Measurements from ENCODE around the gene DAZL.
"Not testable (repeated sequence)": the region's sequence is repeated elsewhere in the genome, so short reads cannot be mapped to it uniquely, and the experiment has no call there.

Gene DAZL, protein sequence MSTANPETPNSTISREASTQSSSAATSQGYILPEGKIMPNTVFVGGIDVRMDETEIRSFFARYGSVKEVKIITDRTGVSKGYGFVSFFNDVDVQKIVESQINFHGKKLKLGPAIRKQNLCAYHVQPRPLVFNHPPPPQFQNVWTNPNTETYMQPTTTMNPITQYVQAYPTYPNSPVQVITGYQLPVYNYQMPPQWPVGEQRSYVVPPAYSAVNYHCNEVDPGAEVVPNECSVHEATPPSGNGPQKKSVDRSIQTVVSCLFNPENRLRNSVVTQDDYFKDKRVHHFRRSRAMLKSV

DNA sequence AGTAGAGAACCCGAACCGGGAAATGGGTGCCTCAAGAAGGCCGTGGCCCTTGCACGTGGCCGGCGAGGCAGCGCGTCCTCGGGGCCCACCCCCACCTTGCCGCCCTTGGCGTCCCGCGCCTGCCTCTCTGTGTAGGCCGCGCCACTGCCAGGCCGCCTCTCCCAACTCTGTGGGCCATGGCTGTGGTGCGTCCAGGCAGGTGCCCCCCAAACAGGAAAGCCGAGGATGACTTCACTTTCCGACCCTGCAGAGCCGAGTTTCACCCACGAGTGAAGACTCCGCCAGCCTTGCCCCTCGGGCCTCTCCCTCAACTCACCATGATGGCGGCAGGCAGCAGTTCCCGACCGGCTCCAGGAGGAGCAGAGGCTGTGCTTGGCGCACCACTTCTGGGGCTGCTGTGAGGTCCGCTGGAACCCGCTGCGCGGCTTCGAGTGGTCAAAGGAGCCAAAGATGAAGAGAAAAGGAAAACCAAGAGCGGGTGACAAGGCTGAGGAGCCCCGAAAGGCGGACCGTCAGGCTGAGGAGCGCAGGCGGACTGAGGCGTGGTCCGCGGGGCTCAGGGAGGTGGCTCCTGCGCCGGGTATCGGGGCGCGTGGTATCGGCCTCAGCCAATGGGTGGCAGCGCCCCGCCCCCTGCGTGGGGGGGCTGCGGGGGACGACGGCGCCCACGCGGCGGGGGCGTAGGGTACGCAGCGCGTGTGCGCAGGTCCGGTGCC is at the start of gene DAZL:
TSS of gene DAZL (minus strand) at position 537 of the 716 bp plus-strand sequence. CDS start at position 319, 218 bp downstream.
- DNase-seq = no peak

DNA sequence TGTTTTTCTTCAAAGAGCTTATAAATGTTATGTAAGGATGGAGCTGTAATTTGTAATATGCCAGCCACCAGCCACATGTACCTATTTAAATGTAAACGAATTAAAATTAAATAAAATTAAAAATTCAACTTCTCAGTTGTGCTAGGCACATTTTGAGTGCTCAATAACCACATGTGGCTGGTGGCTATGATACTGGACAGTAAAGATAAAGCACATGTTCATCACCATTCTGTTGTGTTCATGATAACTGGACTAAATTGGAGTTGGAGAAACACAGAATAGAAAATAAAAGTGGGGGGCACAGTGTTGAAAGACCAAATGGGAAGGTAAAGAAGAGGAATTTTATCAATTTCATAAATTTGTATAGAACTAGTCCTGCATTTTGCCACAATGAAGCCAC is 49.8 kb upstream of the DAZL start:
- no peak for DNase-seq

- no peak for DNase-seq
Observed at GRCh38 chr3:16653712-16654111, 48.5 kb upstream of the DAZL start.

DNA sequence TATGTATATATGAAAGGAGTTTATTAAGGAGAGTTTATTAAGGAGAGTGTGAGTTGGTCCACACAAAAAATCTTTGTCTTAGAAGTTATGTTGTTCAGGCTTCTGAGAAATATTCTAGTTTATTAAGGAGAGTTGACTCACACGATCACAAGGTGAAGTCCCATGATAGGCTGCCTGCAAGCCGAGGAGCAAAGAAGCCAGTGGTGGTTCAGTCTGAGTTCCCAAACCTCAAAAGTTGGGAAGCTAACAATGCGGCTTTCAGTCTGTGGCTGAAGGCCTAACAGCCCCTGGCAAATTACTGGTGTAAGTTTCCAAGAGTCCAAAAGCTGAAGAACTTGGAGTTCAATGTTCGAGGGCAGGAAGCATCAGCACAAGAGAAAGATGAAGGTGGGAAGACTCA is 42.4 kb upstream of the DAZL start:
- no peak for DNase-seq

DNA sequence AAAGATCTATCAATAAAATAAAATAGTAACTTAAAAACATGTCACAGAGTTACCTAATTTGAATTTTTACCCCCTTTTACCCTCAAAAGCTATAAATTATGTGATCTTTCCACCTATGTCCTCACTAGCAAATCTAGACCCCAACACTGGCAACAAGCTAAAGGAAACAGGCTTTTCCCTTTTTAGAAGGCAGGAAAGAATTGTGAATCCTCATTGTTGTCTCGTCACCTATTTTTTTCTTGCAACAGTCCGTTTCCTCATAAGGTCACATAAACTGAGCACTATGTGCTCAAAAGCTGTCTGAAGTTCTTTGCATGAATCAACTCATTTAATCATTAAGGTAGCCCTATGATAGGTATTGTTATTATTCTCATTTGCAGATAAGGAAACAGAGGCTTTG is 34.6 kb upstream of the DAZL start:
- DNase-seq = no peak

DNA sequence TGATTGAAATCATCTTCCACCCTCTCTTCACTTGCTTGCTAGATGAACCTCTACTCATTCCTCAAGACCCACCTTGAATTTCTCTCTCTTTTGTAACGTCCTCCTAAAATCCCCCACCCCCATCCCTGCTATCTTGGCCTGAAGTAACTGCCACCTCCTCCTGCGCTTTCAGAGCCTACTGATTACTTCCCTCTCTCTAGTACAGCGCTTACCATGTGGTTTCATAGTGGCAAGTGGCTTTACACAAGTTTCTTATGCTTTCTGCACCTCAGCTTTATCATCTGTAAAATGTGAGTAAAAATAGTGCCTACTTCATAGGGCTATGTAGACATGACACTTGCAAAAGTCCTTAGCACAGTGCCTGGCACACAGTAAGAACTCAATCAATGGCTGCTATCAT is 28.7 kb upstream of the DAZL start:
- no peak for DNase-seq

GRCh38 chr3:16632395-16632794 is 27.2 kb upstream of the DAZL start:
- DNase-seq = no peak

DNA sequence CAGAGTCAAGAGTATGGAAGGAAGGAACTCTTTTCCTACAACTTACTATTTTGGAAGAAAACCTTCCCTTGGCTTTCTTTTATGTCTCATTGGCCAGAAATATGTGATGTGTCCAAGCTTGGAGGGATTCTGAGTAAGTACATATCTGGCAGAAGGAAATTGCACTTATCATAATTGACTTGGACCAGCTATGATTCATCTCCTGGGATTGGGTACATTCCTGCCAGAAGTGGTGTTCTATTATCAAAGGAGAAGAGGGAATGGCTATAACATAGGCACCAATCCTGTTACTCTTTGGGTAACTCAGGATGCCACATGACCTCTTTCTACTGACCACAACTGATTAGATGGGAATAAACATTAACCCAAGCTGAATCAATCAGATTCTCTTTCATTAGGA is 13.5 kb upstream of the DAZL start:
- no peak for DNase-seq

- DNase-seq = not testable (repeated sequence)
Observed at GRCh38 chr3:16617155-16617554, 11.9 kb upstream of the DAZL start.

- DNase-seq = no peak
Observed at GRCh38 chr3:16616083-16616482, 10.9 kb upstream of the DAZL start.

DNA sequence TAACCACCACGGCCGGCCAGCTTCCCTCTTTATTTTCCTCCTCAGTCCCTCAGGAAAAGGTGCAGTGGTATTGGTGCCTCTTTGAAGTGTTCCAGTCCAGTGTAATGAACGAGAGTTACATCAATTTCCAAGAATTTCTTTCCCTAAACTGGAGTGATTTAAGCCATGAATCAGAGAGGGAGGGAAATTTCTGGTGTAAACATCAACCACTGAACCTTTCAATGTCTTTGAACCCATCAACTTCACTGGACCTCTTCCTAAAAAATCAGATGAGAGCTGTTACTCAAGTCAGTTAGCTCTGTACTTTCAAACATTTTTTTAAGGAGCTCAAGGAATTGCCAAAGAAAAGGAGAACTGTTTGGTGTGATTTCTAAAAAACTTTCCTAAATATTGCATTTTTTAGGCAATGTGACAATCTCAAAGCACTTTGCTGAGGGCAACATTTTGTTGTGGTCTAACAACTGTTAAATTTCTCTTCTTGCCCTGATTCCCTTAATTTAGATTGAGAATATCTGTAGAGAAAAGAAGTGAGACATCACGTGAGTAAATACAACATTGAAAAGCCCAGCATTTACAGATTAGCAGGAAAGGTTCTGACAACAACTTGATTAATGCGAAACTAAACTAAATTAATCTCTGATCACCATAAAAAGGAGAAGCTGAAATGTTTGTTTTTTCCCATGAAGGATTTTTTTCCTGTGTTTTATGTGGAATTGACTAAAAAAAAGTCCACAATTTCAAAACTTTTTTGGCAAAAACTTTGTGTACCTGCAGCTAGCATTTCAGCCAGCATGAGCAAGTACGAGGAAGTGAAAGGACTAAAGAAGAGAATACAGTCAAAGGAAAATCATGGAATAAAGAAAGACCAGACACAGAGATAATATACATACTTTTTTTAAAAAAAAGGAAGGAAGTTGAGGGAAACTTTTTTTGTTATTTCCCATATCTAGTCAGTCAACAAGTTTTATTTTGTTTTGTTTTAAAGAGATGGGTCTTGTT is 9.1 kb upstream of the DAZL start:
- no peak for DNase-seq

GRCh38 chr3:16609927-16610580 is 4.8 kb upstream of the DAZL start:
- DNase-seq = no peak

DNA sequence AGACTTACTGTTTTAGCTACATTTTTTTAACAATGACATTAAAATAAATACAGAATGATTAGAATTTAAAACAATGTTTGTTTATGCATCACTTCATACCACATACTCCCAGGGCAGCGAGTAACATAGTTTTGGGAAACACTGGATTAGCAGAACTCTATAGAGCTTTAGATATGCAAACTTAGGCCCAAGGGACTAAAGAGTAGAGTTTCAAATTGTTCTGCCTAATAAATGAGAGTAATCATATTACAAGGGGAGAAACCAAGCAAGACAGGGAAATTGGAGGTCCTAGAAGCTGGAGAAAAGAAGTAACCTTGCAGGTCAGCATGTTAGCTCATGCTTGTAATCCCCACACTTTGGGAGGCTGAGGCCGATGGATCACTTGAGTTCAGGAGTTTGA is 3.6 kb upstream of the DAZL start:
- DNase-seq = no peak

DNA sequence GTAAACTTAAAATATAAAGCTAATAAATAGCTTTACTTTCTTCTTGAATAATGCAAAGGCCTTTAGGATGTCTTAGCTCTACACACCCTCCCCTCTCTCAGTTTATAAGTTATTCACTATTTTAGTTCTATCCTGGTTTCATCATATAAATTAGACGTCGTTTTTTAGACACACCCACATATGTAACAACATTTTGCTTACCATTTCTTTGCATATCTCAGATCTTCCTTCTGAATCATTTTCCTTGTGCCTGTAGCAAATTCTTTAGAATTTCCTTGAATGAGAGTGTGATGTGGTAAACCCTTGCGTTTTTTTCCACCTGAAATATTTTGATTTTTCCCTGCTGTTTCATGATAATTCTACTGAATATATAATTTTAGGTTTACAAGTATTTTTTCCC is 2.5 kb upstream of the DAZL start:
- DNase-seq = no peak

GRCh38 chr3:16606398-16606797 is 1.2 kb upstream of the DAZL start:
- DNase-seq = no peak

DNA sequence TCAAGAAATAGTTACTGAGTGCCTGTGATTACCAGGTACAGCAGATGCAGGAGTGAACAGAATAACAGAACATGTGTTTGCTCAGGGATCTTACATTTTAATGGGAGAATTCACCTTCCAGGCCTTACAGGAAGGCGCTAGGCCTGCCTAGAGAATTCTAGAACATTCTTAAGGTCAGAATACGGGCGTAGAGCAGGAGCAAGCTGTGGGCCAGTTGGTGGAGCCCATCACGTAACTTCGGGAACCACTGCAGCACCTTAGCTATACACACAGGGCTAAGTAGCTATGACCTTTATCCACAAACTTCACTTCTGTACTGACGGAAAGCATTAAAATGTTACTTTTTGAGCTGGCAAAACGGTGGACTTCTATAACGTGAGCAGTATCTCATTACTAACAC is 743 bp upstream of the DAZL start:
- DNase-seq = no peak

DNA sequence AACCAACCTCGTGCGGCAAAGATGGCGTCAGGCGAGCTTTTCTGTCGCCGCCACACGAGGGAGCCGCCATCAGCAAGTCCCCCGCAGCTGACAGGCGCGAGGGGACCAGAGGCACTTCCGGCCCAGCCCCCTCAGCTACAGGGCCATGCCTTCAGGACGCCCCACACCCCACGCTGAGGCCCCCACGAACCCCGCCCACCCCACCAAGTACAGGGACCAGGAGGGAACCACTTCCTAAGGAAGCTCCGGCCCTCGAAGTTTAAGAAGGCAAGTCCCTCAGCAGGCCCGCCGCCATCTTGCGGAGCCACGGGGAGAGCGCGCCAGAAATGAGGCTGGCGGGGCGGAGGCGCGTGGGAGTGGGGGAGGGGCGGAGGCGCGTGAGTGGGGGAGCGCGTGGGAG is 790 bp downstream of the DAZL start:
- DNase-seq = no peak

DNA sequence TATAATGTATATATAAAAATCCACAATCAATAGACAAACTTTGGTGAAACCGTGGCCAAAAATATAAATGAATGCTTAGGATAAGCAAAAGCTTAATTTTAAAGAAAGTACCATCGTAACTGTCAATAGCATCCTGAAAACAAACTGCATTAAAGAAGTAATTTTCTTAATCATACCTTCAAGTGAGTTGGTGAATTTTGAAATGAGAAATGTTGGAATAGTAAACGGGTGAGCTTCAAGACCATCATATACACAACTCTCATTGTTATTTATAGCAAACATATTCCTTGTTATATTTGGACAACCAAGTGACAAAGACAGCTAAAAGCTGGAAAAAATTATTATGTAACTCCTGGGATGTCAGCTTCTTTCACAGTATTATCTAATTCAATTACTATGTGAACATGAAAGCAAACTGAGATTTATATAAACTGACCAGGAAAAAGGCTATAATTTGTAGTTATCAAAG is 3.7 kb downstream of the DAZL start:
- DNase-seq = no peak

GRCh38 chr3:16600780-16601536 is 4.3 kb downstream of the DAZL start:
- no peak for DNase-seq

GRCh38 chr3:16599694-16600093 is 5.5 kb downstream of the DAZL start:
- DNase-seq = no peak

- DNase-seq = no peak
Observed at GRCh38 chr3:16596352-16597032, 8.7 kb downstream of the DAZL start.
